Measurements from ENCODE around the gene RERG.
"Not testable (repeated sequence)": the region's sequence is repeated elsewhere in the genome, so short reads cannot be mapped to it uniquely, and the experiment has no call there.

RERG gene

GRCh38 chr12:15130541-15130940 is 90.7 kb downstream of the RERG start:
- DNase-seq: no peak

GRCh38 chr12:15123401-15123800 is 97.8 kb downstream of the RERG start:
- no peak for DNase-seq

GRCh38 chr12:15122344-15122743 is 98.9 kb downstream of the RERG start:
- no peak for DNase-seq

- DNase-seq: no peak
These were observed 102.3 kb downstream of the RERG start for GRCh38 chr12:15118955-15119354.

- DNase-seq: no peak
These were observed 104.2 kb downstream of the RERG start for GRCh38 chr12:15116983-15117382.

GRCh38 chr12:15116086-15116485 is 105.1 kb downstream of the RERG start:
- no peak for DNase-seq

GRCh38 chr12:15115434-15115833 is 105.8 kb downstream of the RERG start:
- no peak for DNase-seq

GRCh38 chr12:15114501-15114900 is 106.7 kb downstream of the RERG start:
- DNase-seq: no peak

- DNase-seq: no peak
These were observed 128.4 kb downstream of the RERG start for GRCh38 chr12:15092826-15093225.

- DNase-seq: no peak
These were observed 130.8 kb downstream of the RERG start for GRCh38 chr12:15090441-15090840.

- no peak for DNase-seq
These were observed 133.1 kb downstream of the RERG start for GRCh38 chr12:15088105-15088504.

GRCh38 chr12:15077751-15078150 is 143.5 kb downstream of the RERG start:
- DNase-seq: not testable (repeated sequence)

GRCh38 chr12:15074351-15074750 is 146.9 kb downstream of the RERG start:
- no peak for DNase-seq

- DNase-seq: no peak
These were observed 162.1 kb downstream of the RERG start for GRCh38 chr12:15059123-15059522.
